HEK293 (cell line): ENCODE results near the gene CCDC138.

ENCODE experiments used
- CTCF ChIA-PET: fragments of 350-600 bp; formaldehyde crosslinking; extraction: SDS; loops from one replicate; lab custom pipeline; 2021; ENCODE audit warnings: antibody characterized with exemption; lab: Yijun Ruan, JAX
- POLR2A ChIA-PET: fragments of 300-600 bp; formaldehyde crosslinking; extraction: SDS; loops from one replicate; lab custom pipeline; 2020; ENCODE audit warnings: antibody characterized with exemption, inconsistent platforms; lab: Yijun Ruan, JAX
- H3K27ac ChIP-seq: fragments of 200-500 bp; sonication (Bioruptor generic); 2 replicates; pipeline ENCODE4 v1.5.1; 2014; ENCODE audit warnings: low read depth, low read length, control low read depth, inconsistent platforms; ENCODE audit errors: extremely low read depth
- H3K36me3 ChIP-seq, 2 experiments: fragments of 200-500 bp in 1 of 2; sonication (Bioruptor generic) in 1 of 2; 1 replicate in 1 of 2; 2 replicates in 1 of 2; pipeline ENCODE4 v1.5.1; 2014 to 2017; ENCODE audit warnings: inconsistent platforms in 2 of 2, low read length in 2 of 2; ENCODE audit not compliant: control insufficient read depth in 2 of 2, insufficient read depth in 1 of 2
- H3K4me1 ChIP-seq: fragments of 200-500 bp; sonication (Bioruptor generic); 2 replicates; pipeline ENCODE4 v1.5.1; 2014; ENCODE audit warnings: mild to moderate bottlenecking, low read length, inconsistent platforms; ENCODE audit not compliant: control insufficient read depth, insufficient read depth
- H3K4me3 ChIP-seq: 2 replicates; pipeline ENCODE4 v1.5.1; 2011; ENCODE audit warnings: low read depth, mild to moderate bottlenecking, control low read depth, low read length, moderate library complexity
- H3K9me3 ChIP-seq: fragments of 200-500 bp; sonication (Bioruptor generic); 2 replicates; pipeline ENCODE4 v1.5.1; 2014; ENCODE audit warnings: low read depth, low read length, inconsistent platforms; ENCODE audit not compliant: control insufficient read depth, insufficient read depth
- PRDM6 ChIP-seq: fragments of 450-650 bp; formaldehyde crosslinking; IDR thresholded peaks from 2 replicates; pipeline ENCODE4 v1.5.1; 2017; ENCODE audit warnings: missing biosample characterization, missing genetic modification characterization
- REST ChIP-seq: fragments of 450-650 bp; formaldehyde crosslinking; IDR thresholded peaks from 2 replicates; pipeline ENCODE4 v1.5.1; 2016; ENCODE audit warnings: missing biosample characterization, missing genetic modification characterization
- SP3 ChIP-seq: fragments of 450-650 bp; formaldehyde crosslinking; IDR thresholded peaks from 2 replicates; pipeline ENCODE4 v1.5.1; 2016; ENCODE audit warnings: missing biosample characterization, missing genetic modification characterization
- WT1 ChIP-seq: fragments of 450-650 bp; formaldehyde crosslinking; IDR thresholded peaks from 2 replicates; pipeline ENCODE4 v1.5.1; 2016; ENCODE audit warnings: missing biosample characterization, missing genetic modification characterization
- ZBTB21 ChIP-seq: fragments of 450-650 bp; formaldehyde crosslinking; IDR thresholded peaks from 2 replicates; pipeline ENCODE4 v1.5.1; 2017; ENCODE audit warnings: missing biosample characterization, missing genetic modification characterization
- ZNF10 ChIP-seq: fragments of 450-650 bp; formaldehyde crosslinking; IDR thresholded peaks from 2 replicates; pipeline ENCODE4 v1.5.1; 2017; ENCODE audit warnings: missing biosample characterization, missing genetic modification characterization
- ZNF175 ChIP-seq: fragments of 450-650 bp; formaldehyde crosslinking; IDR thresholded peaks from 2 replicates; pipeline ENCODE4 v1.5.1; 2016; ENCODE audit warnings: missing biosample characterization, missing genetic modification characterization
- ZNF274 ChIP-seq, 2 experiments: fragments of 200-500 bp in 1 of 2; fragments of 450-650 bp in 1 of 2; sonication (Bioruptor generic) in 1 of 2; formaldehyde crosslinking in 1 of 2; IDR thresholded peaks; 2 replicates each; pipeline versions ENCODE4 v1.5.1 to v1.6.1; 2014 to 2016; ENCODE audit warnings: borderline replicate concordance in 1 of 2, inconsistent platforms in 1 of 2, low read length in 1 of 2, missing biosample characterization in 1 of 2, missing genetic modification characterization in 1 of 2
- ZNF280D ChIP-seq: fragments of 450-650 bp; formaldehyde crosslinking; IDR thresholded peaks from 2 replicates; pipeline ENCODE4 v1.5.1; 2016; ENCODE audit warnings: missing biosample characterization, missing genetic modification characterization
- ZNF335 ChIP-seq: fragments of 450-650 bp; formaldehyde crosslinking; conservative IDR thresholded peaks from 2 replicates; pipeline ENCODE4 v1.5.1; 2016; ENCODE audit warnings: missing biosample characterization, missing genetic modification characterization
- ZNF423 ChIP-seq: fragments of 450-650 bp; formaldehyde crosslinking; IDR thresholded peaks from 2 replicates; pipeline ENCODE4 v1.5.1; 2016; ENCODE audit warnings: missing biosample characterization, missing genetic modification characterization
- ZNF626 ChIP-seq: fragments of 450-650 bp; sonication (Bioruptor Pico); formaldehyde crosslinking; IDR thresholded peaks from 2 replicates; pipeline ENCODE4 v1.5.1; 2018; ENCODE audit warnings: missing biosample characterization, missing genetic modification characterization, inconsistent platforms
- ZNF660 ChIP-seq: fragments of 450-650 bp; IDR thresholded peaks from 2 replicates; pipeline ENCODE4 v1.5.1; 2018; ENCODE audit warnings: missing biosample characterization, mild to moderate bottlenecking, missing genetic modification characterization
- ZNF704 ChIP-seq: fragments of 450-650 bp; formaldehyde crosslinking; IDR thresholded peaks from 2 replicates; pipeline ENCODE4 v1.5.1; 2016; ENCODE audit warnings: missing biosample characterization, missing genetic modification characterization
- ZNF792 ChIP-seq: fragments of 450-650 bp; formaldehyde crosslinking; IDR thresholded peaks from 2 replicates; pipeline ENCODE4 v1.5.1; 2016; ENCODE audit warnings: missing biosample characterization, missing genetic modification characterization
- ZNF837 ChIP-seq: fragments of 450-650 bp; formaldehyde crosslinking; IDR thresholded peaks from 2 replicates; pipeline ENCODE4 v1.5.1; 2016; ENCODE audit warnings: missing biosample characterization, missing genetic modification characterization
- ZSCAN23 ChIP-seq: fragments of 450-650 bp; formaldehyde crosslinking; IDR thresholded peaks from 2 replicates; pipeline ENCODE4 v1.5.1; 2016; ENCODE audit warnings: missing biosample characterization, missing genetic modification characterization
- ZSCAN30 ChIP-seq: fragments of 450-650 bp; IDR thresholded peaks from 2 replicates; pipeline ENCODE4 v1.5.1; 2018; ENCODE audit warnings: missing biosample characterization, mild to moderate bottlenecking, missing genetic modification characterization, moderate library complexity
- TF ChIP-seq, protein P1 (sequence below): fragments of 450-650 bp; formaldehyde crosslinking; IDR thresholded peaks from 2 replicates; pipeline ENCODE4; 2016; ENCODE audit warnings: missing biosample characterization, missing genetic modification characterization
- TF ChIP-seq, protein P2 (sequence below): fragments of 450-650 bp; formaldehyde crosslinking; IDR thresholded peaks from 2 replicates; pipeline ENCODE4 v1.5.1; 2016; ENCODE audit warnings: missing biosample characterization, missing genetic modification characterization

The CCDC138 gene

DNA sequence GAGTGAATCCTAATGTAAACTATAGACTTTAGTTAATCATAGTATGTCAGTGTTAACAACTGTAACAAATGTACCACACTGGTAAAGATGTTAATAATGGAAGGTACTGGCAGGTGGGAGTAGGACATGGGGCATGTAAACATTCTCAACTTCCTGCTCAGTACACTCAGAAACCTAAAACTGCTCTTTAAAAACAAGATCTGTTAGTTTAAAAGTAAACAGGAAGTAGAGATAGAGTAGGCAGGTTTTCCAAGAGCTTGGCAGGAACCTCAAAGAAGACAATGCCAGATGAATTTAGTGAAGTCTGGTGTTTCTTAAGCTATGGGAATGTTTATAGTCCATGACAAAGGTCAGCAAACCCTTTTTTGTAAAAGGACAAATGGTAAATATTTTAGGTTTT lies 46.6 kb downstream of the CCDC138 start (continued):
- no peak for TF ChIP-seq REST (tag by site-specific recombination)
- no peak for TF ChIP-seq ZNF280D (tag by site-specific recombination)
- no peak for TF ChIP-seq ZBTB21 (tag by site-specific recombination)
- TF ChIP-seq PRDM6 (tag by site-specific recombination): no peak
- TF ChIP-seq ZNF837 (tag by site-specific recombination): no peak
- no peak for TF ChIP-seq ZNF335 (tag by site-specific recombination)

GRCh38 chr2:108834620-108835019 lies 48.0 kb downstream of the CCDC138 start:
- ChIA-PET POLR2A (no interaction called here), CTCF (interaction anchor here (0.6 kb wide), 1 partner anchor 14 kb away, joined by 4 read pairs; no protein-coding TSS in a partner anchor)
- Histone ChIP-seq H3K36me3 (peaks cover 0 to 16% of the 10 kb centered on the region in 2 experiments), H3K4me3 (no peak overlapping the region), H3K27ac (no peak overlapping the region), H3K4me1 (0 out of 2 replicates have a peak, but pooled peaks cover 2% of the 10 kb centered on the region), H3K9me3 (no peaks in the 10 kb centered on the region)
- TF ChIP-seq, protein P1, sequence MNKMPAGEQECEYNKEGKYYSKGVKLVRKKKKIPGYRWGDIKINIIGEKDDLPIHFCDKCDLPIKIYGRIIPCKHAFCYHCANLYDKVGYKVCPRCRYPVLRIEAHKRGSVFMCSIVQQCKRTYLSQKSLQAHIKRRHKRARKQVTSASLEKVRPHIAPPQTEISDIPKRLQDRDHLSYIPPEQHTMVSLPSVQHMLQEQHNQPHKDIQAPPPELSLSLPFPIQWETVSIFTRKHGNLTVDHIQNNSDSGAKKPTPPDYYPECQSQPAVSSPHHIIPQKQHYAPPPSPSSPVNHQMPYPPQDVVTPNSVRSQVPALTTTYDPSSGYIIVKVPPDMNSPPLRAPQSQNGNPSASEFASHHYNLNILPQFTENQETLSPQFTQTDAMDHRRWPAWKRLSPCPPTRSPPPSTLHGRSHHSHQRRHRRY (tag by site-specific recombination): no peak
- TF ChIP-seq WT1 (tag by site-specific recombination): no peak

DNA sequence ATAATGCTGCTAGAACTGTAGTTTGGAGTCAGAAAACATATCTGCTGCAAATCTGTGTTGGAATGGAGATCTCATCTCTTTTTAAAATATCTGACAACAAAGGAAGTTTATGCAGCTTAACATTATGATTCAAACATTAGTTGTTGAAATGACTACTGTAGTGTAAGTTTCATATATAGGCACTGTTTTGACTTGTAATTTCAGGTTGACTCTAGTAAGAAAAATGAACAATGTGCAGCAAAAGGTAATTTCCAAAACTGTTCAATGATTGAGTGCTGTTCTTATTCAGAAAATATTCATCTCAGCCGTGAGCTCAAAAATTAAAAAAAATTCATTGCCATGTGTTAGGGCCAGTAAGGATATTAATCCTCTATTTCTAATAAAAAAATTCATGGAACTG lies 48.5 kb downstream of the CCDC138 start:
- H3K4me1 ChIP-seq: 0 out of 2 replicates have a peak, but pooled peaks cover 2% of the 10 kb centered on the region
- H3K27ac ChIP-seq: no peak overlapping the region
- CTCF ChIA-PET: interaction anchor here (0.6 to 0.7 kb wide), 2 partner anchors 14 to 751 kb away, joined by 4 read pairs; no protein-coding TSS in a partner anchor
- H3K9me3 ChIP-seq: no peaks in the 10 kb centered on the region
- POLR2A ChIA-PET: no interaction called here
- peaks cover 2 to 18% of the 10 kb centered on the region in 2 experiments for H3K36me3 ChIP-seq
- TF ChIP-seq ZNF423 (tag by site-specific recombination) (no peak), ZNF175 (tag by site-specific recombination) (no peak), ZNF660 (tag by site-specific recombination) (no peak), ZNF704 (tag by site-specific recombination) (no peak), ZSCAN30 (tag by site-specific recombination) (no peak), ZNF274 (IDR thresholded peaks at IDR 0.05; ENCODE audit: low read length) (no peak), ZNF274 (tag by site-specific recombination; IDR thresholded peaks at IDR 0.05; ENCODE audit: borderline replicate concordance) (no peak), ZNF10 (tag by site-specific recombination) (no peak), SP3 (no peak), ZNF626 (tag by site-specific recombination) (no peak), ZSCAN23 (tag by site-specific recombination) (no peak), ZNF792 (no peak)
- TF ChIP-seq, protein P2, sequence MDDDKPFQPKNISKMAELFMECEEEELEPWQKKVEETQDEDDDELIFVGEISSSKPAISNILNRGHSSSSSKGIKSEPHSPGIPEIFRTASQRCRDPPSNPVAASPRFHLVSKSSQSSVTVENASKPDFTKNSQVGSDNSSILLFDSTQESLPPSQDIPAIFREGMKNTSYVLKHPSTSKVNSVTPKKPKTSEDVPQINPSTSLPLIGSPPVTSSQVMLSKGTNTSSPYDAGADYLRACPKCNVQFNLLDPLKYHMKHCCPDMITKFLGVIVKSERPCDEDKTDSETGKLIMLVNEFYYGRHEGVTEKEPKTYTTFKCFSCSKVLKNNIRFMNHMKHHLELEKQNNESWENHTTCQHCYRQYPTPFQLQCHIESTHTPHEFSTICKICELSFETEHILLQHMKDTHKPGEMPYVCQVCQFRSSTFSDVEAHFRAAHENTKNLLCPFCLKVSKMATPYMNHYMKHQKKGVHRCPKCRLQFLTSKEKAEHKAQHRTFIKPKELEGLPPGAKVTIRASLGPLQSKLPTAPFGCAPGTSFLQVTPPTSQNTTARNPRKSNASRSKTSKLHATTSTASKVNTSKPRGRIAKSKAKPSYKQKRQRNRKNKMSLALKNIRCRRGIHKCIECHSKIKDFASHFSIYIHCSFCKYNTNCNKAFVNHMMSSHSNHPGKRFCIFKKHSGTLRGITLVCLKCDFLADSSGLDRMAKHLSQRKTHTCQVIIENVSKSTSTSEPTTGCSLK (tag by site-specific recombination): no peak
- TF ChIP-seq, all 188 proteins: peak for 0
- no peak overlapping the region for H3K4me3 ChIP-seq
